Activated CD4-positive, CD25-positive, alpha-beta regulatory T cell treated with anti-CD3 and anti-CD28 coated beads, Interleukin-2, amount 50 U/mL, for 16 hours (primary cell): Measurements from ENCODE around the gene TMEM218.

Experiments used
- DNase-seq: peaks from one replicate; pipeline ENCODE4 v3.0.0-alpha.2; 2020; ENCODE audit warnings: low read depth, low spot score

The TMEM218 gene

DNA sequence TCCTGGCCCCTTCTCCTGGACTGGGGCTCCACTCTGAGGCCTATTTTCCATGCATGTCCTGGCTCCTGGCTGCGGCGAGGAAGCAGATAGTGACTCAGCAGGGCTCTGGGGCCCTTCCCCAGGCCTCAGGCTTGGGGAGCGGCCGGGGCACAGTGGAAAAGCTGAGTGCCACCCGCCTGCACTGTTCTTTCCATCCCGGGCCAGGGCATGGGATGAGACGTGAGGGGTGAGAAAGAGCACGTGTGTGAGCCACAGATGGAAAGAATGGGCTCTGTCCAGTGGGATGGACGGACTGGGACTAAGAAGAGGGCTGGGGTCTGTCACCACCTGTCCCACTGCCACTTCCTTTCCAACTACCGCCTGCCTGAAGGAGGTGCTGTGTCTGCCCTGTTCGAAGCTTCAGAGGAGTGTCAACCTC is 35.5 kb downstream of the TMEM218 start:
- no peak for DNase-seq

GRCh38 chr11:125075242-125075625 is 36.2 kb downstream of the TMEM218 start:
- no peak for DNase-seq

GRCh38 chr11:125074511-125075241 is 36.8 kb downstream of the TMEM218 start:
- DNase-seq, result no peak

DNA sequence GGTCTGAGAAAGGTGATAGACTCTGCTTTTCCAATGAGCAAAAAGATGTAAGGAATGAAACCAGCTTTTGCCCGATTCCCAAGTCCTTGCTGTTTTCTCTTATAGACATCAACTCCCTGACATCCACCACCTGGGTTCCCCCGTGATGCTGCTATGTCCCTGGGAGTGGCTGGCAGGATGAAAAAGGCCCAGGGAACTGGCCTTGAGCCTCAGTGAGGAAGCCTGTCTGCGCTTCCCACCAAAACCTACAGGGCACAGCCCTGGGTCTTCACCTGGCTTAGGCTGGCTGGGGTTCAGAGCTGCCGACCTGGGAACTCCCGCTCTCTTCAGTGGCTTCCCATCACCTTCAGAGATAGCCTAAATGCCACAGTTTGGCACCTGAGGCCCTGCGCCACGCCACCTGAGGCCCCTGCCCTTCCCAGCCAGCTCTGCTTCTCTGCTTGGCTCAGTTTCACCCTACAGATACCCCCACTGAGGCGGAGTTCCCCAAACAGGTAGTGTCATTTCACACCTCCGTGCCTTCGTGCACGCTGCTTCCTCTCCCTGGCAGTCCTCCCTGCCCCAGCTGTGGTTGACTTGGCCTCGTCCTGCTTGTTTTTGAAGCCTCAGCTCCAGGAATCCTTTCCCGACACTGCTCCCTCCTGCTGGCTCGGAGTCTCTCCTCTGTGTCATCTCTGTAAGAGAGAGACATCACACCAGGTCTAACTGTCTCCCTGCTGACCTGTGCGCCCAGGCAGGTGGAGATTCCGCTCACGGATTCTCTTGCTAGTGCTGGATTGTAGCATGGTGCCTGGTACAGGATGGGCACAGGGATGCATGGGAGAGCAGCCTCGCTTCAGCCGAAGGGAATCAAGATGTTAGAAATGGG is 37.6 kb downstream of the TMEM218 start:
- no peak for DNase-seq

DNA sequence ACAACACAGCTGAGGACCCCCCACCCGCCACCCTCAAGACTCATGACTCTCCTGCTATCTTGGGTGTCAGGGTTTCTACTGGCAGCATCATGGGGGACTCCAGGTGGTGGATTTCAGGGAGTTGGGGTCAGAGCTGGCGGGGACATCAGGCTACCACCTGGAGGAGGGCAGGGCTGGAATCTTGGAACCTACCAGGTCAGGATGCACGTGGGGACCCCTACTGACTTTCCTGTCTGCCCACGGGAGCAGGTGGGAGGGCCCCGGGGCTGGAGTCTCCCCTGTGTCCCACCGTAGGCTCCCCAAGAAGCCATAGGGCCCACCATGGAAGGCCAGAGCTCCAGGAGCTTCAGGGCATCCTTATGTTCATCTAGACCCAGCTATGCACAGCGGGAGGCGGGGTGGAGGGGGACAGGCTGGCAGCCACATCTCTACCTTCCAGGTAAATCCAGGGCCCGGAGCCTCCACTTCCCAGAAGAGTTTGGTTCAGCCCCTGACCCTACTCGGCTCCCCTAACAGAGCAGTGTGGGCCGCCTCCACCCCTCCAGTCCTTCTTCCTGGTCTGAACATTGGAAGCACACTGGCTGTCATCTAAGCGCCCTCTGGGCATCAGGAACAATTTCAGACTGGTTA is 38.4 kb downstream of the TMEM218 start:
- no peak for DNase-seq

GRCh38 chr11:125072218-125072960 is 39.0 kb downstream of the TMEM218 start:
- no peak for DNase-seq

- DNase-seq, result no peak
Measured at GRCh38 chr11:125071846-125072217, 39.6 kb downstream of the TMEM218 start.

- no peak for DNase-seq
Measured at GRCh38 chr11:125071435-125071834, 40.0 kb downstream of the TMEM218 start.

GRCh38 chr11:125070699-125071254 is 40.6 kb downstream of the TMEM218 start:
- no peak for DNase-seq

- no peak for DNase-seq
Measured at GRCh38 chr11:125069796-125070195, 41.6 kb downstream of the TMEM218 start.

GRCh38 chr11:125069008-125069407 is 42.4 kb downstream of the TMEM218 start:
- no peak for DNase-seq

- DNase-seq, result no peak
Measured at GRCh38 chr11:125068368-125068767, 43.1 kb downstream of the TMEM218 start.

- no peak for DNase-seq
Measured at GRCh38 chr11:125064070-125064469, 47.4 kb downstream of the TMEM218 start.

GRCh38 chr11:125063429-125064043 is 47.9 kb downstream of the TMEM218 start:
- DNase-seq, result no peak

DNA sequence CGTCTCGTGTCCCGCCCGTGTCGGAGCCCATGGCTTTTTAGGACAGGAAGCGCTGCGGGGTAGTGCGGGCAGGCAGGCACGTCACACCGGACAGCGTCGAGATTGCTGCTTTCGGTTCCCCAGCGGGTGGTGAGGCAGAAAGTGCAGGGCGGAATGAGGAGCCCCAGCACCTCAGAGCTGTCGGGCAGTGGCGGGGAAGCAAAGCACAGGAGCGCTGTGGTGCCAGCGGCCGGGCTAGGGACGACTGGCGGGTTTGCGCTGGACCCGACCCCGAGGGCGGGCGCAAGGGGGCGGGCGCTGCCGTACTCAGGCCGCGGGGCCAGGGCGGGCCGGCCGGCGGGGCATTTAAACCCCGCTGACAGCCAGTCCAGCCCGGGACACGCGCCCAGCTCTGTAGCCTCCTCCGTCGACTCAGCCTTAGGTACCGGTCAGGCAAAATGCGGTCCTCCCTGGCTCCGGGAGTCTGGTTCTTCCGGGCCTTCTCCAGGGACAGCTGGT is 48.4 kb downstream of the TMEM218 start, which contains the start of gene SLC37A2:
Gene SLC37A2 (plus strand): TSS at position 375 of the 498 bp plus-strand sequence. CDS start 63 bp downstream, at position 438.
- no peak for DNase-seq

DNA sequence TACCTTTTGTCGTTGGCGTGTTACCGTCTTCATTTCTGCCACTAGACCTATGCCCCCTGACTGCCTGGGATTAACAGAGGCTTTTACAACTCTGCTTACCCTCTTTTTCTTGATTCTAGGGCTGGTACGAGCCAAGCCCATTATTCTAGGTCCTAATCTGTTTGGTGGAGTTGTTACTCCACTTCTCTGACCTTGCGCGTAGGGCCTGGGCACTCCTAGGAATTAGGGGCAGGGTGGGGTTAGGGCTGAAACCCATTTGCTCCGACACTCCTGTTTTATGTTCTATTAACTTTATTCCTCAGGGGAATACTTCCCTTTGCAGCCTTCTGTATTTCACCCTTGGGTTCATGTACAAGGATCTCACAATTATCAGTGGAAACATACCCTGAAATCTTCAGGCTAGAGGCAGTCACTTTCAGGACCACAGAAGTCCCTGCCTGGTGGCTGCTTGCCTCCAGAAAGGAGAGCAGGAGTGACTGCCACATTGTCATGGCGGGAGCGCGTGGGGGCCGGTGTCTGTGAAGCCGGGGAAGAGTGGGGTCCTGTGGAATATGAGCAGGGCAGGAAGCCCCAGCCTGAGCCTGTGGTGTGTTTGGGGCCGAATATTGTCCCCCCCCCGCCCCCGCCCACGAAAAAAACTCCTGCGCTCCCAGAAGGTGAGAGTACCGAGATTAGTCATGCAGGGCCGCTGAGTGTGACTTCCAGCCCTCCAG is 49.1 kb downstream of the TMEM218 start:
- no peak for DNase-seq

GRCh38 chr11:125061281-125061680 is 50.1 kb downstream of the TMEM218 start:
- DNase-seq, result no peak

GRCh38 chr11:125057693-125058016 is 53.8 kb downstream of the TMEM218 start:
- DNase-seq, result no peak

- DNase-seq, result no peak
Measured at GRCh38 chr11:125056931-125057692, 54.3 kb downstream of the TMEM218 start.
